Measurements from ENCODE around the gene SYCE3.

Gene SYCE3

DNA sequence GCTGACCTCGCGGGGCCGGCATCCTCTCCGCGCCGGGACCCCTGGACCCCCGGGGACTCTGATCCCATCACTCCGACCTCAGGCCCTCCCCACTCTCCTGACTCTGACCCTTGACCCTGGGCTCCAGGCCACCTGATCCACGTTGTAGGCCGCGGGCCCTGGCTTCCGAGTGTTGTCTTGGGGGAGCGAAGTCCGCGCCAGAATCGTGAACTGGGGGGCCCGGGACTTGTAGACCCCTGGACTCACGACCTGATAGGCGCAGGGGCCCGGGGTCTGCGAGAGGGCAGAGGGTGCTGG, 32.2 kb downstream of the SYCE3 start:
- Histone ChIP-seq H4K20me1 (ENCODE audit: insufficient read depth, low read length, poor library complexity, severe bottlenecking) (peaks cover 6% of the 10 kb centered on the region), H3K4me3 (ENCODE audit: low read length, poor library complexity, severe bottlenecking) (no peak overlapping the region), H3K9me2 (replicated peaks; ENCODE audit: low read depth, low read length) (no peaks in the 10 kb centered on the region), H3F3A (ENCODE audit: low read depth) (peaks cover 4% of the 10 kb centered on the region; the same call in 1 of the 2 replicates), H3K9me3 (ENCODE audit: insufficient read depth, low read depth, low read length) (no peaks in the 10 kb centered on the region), H3K4me2 (ENCODE audit: low read depth, low read length, poor library complexity, severe bottlenecking) (no peak overlapping the region), H3K79me2 (ENCODE audit: insufficient read depth, low read length) (no peaks in the 10 kb centered on the region), H3K27me3 (ENCODE audit: insufficient read depth, low read length, poor library complexity, severe bottlenecking) (no peaks in the 10 kb centered on the region), H3K9ac (ENCODE audit: low read depth, low read length, poor library complexity, severe bottlenecking) (no peak overlapping the region), H2AFZ (ENCODE audit: low read length) (no peak overlapping the region), H3K4me1 (ENCODE audit: insufficient read depth, low read length, poor library complexity, severe bottlenecking) (peaks cover 18% of the 10 kb centered on the region), H3K36me3 (ENCODE audit: insufficient read depth, low read length) (no peaks in the 10 kb centered on the region)
- TF ChIP-seq EZH2phosphoT487 (IDR thresholded peaks at IDR 0.05; ENCODE audit: borderline replicate concordance): no peak
- TF ChIP-seq, protein P1, sequence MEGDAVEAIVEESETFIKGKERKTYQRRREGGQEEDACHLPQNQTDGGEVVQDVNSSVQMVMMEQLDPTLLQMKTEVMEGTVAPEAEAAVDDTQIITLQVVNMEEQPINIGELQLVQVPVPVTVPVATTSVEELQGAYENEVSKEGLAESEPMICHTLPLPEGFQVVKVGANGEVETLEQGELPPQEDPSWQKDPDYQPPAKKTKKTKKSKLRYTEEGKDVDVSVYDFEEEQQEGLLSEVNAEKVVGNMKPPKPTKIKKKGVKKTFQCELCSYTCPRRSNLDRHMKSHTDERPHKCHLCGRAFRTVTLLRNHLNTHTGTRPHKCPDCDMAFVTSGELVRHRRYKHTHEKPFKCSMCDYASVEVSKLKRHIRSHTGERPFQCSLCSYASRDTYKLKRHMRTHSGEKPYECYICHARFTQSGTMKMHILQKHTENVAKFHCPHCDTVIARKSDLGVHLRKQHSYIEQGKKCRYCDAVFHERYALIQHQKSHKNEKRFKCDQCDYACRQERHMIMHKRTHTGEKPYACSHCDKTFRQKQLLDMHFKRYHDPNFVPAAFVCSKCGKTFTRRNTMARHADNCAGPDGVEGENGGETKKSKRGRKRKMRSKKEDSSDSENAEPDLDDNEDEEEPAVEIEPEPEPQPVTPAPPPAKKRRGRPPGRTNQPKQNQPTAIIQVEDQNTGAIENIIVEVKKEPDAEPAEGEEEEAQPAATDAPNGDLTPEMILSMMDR (conservative IDR thresholded peaks at IDR 0.05; ENCODE audit: low read length): no peak

- TF ChIP-seq, protein P1 (conservative IDR thresholded peaks at IDR 0.05; ENCODE audit: low read length): no peak
- no peak for TF ChIP-seq EZH2phosphoT487 (IDR thresholded peaks at IDR 0.05; ENCODE audit: borderline replicate concordance)
- no peak within 1 kb of the TSS for H3K4me3 ChIP-seq (ENCODE audit: low read length, poor library complexity, severe bottlenecking)
- no peak within 1 kb of the TSS for H3K9ac ChIP-seq (ENCODE audit: low read depth, low read length, poor library complexity, severe bottlenecking)
- H3F3A ChIP-seq (ENCODE audit: low read depth): peaks cover 4% of the 10 kb centered on the region; the same call in 1 of the 2 replicates
- no peak within 1 kb of the TSS for H3K4me2 ChIP-seq (ENCODE audit: low read depth, low read length, poor library complexity, severe bottlenecking)
- no peaks in the 10 kb centered on the region for H3K9me2 ChIP-seq (replicated peaks; ENCODE audit: low read depth, low read length)
- H3K4me1 ChIP-seq (ENCODE audit: insufficient read depth, low read length, poor library complexity, severe bottlenecking): peaks cover 18% of the 10 kb centered on the region
- H3K36me3 ChIP-seq (ENCODE audit: insufficient read depth, low read length): no peaks in the 10 kb centered on the region
- H3K79me2 ChIP-seq (ENCODE audit: insufficient read depth, low read length): peaks cover 2% of the 10 kb centered on the region; the same call in 1 of the 2 replicates
- H3K27me3 ChIP-seq (ENCODE audit: insufficient read depth, low read length, poor library complexity, severe bottlenecking): no peaks in the 10 kb centered on the region
- H3K9me3 ChIP-seq (ENCODE audit: insufficient read depth, low read depth, low read length): no peaks in the 10 kb centered on the region
- no peak within 1 kb of the TSS for H2AFZ ChIP-seq (ENCODE audit: low read length)
- peaks cover 6% of the 10 kb centered on the region for H4K20me1 ChIP-seq (ENCODE audit: insufficient read depth, low read length, poor library complexity, severe bottlenecking)
Measured at GRCh38 chr22:50529897-50530579, 32.7 kb downstream of the SYCE3 start, which contains the start of gene TYMP. Gene TYMP, minus strand, starts transcription at chr22:50530012. Its CDS starts 303 bp downstream, at chr22:50529709.

DNA sequence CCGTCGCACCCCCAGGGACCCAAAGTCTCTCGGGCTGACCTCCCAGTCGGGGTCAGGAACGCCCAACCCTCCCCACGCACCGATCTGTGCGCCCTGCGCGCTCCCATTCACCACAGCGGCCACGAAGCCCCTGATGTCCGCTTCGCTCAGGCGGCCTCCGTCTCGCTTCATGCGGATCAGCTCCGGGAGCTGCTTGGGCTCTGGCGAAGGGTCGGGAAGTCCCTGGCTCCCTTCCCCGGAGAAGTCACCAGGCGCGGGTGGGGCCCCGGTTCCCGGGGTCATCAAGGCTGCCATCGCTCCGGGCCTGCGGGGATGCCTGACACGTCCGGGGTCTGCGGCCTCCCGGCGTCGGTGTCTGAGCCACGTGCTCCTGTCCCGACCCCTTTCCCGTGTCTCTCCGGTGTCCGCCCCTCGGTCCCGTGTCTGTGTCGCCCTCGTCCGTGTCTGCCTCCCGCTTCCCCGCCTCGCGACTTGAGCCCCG, 33.3 kb downstream of the SYCE3 start:
- H2AFZ ChIP-seq (ENCODE audit: low read length): no peak overlapping the region
- peaks cover 7% of the 10 kb centered on the region; the same call in 1 of the 2 replicates for H3K79me2 ChIP-seq (ENCODE audit: insufficient read depth, low read length)
- TF ChIP-seq, protein P1 (conservative IDR thresholded peaks at IDR 0.05; ENCODE audit: low read length): no peak
- no peak for TF ChIP-seq EZH2phosphoT487 (IDR thresholded peaks at IDR 0.05; ENCODE audit: borderline replicate concordance)
- no peaks in the 10 kb centered on the region for H3K27me3 ChIP-seq (ENCODE audit: insufficient read depth, low read length, poor library complexity, severe bottlenecking)
- peaks cover 17% of the 10 kb centered on the region for H3K4me1 ChIP-seq (ENCODE audit: insufficient read depth, low read length, poor library complexity, severe bottlenecking)
- H4K20me1 ChIP-seq (ENCODE audit: insufficient read depth, low read length, poor library complexity, severe bottlenecking): peaks cover 6% of the 10 kb centered on the region
- no peaks in the 10 kb centered on the region for H3K9me3 ChIP-seq (ENCODE audit: insufficient read depth, low read depth, low read length)
- H3F3A ChIP-seq (ENCODE audit: low read depth): peaks cover 4% of the 10 kb centered on the region; the same call in 1 of the 2 replicates
- H3K9me2 ChIP-seq (replicated peaks; ENCODE audit: low read depth, low read length): no peaks in the 10 kb centered on the region
- no peak overlapping the region for H3K4me2 ChIP-seq (ENCODE audit: low read depth, low read length, poor library complexity, severe bottlenecking)
- no peaks in the 10 kb centered on the region for H3K36me3 ChIP-seq (ENCODE audit: insufficient read depth, low read length)
- H3K9ac ChIP-seq (ENCODE audit: low read depth, low read length, poor library complexity, severe bottlenecking): no peak overlapping the region
- no peak overlapping the region for H3K4me3 ChIP-seq (ENCODE audit: low read length, poor library complexity, severe bottlenecking)

Measured in Loucy (cell line).